ENCODE data around the gene SH3BP5. TPM values are rescaled to one million over a fixed set of nuclear protein-coding genes. Genes with fewer than 3 reads are reported as not detected.

Gene SH3BP5
- 4.8 and 5.2 TPM in 2 replicates for total RNA-seq
- long read RNA-seq, partial matches to known transcripts: 0 of 1 reads
- long read RNA-seq, other reads (novel, unspliced or antisense): 1 of 1 reads

GRCh38 chr3:15332405-15333098 is at the start of gene SH3BP5:
Gene SH3BP5, minus strand, starts transcription at chr3:15332586. Its CDS starts 178 bp downstream, at chr3:15332408.
- DNase-seq (ENCODE audit: low read depth, low spot score): peak; percentile 60
- Mint-ChIP-seq H3K27ac (ENCODE audit: unreplicated experiment) (no peak within 1 kb of the TSS), H3K4me3 (peak within 1 kb of the TSS; percentile 91), H3K4me1 (peaks cover 13% of the 10 kb centered on the region), H3K36me3 (ENCODE audit: low read depth) (no peaks in the 10 kb centered on the region), H3K9me3 (no peaks in the 10 kb centered on the region), H3K27me3 (ENCODE audit: low read depth) (peaks cover 39% of the 10 kb centered on the region)
- TF ChIP-seq CTCF (conservative IDR thresholded peaks at IDR 0.05): peak; percentile 68

GRCh38 chr3:15380980-15381890 is 48.8 kb upstream of the SH3BP5 start:
- no peak for DNase-seq (ENCODE audit: low read depth, low spot score)
- no peak overlapping the region for H3K4me3 Mint-ChIP-seq
- H3K27ac Mint-ChIP-seq (ENCODE audit: unreplicated experiment): no peak overlapping the region
- H3K36me3 Mint-ChIP-seq (ENCODE audit: low read depth): peaks cover 10% of the 10 kb centered on the region
- no peaks in the 10 kb centered on the region for H3K27me3 Mint-ChIP-seq (ENCODE audit: low read depth)
- H3K4me1 Mint-ChIP-seq: peaks cover 8% of the 10 kb centered on the region
- peaks cover 6% of the 10 kb centered on the region for H3K9me3 Mint-ChIP-seq
- TF ChIP-seq CTCF (conservative IDR thresholded peaks at IDR 0.05): no peak

GRCh38 chr3:15377961-15378791 is 45.8 kb upstream of the SH3BP5 start:
- H3K4me1 Mint-ChIP-seq: peaks cover 8% of the 10 kb centered on the region
- no peaks in the 10 kb centered on the region for H3K27me3 Mint-ChIP-seq (ENCODE audit: low read depth)
- H3K36me3 Mint-ChIP-seq (ENCODE audit: low read depth): no peaks in the 10 kb centered on the region
- H3K27ac Mint-ChIP-seq (ENCODE audit: unreplicated experiment): peak overlapping the region; percentile 58
- no peaks in the 10 kb centered on the region for H3K9me3 Mint-ChIP-seq
- peak; percentile 93 for TF ChIP-seq CTCF (conservative IDR thresholded peaks at IDR 0.05)
- H3K4me3 Mint-ChIP-seq: peak overlapping the region; percentile 4
- peak; percentile 86 for DNase-seq (ENCODE audit: low read depth, low spot score)

- Mint-ChIP-seq H3K4me3 (no peak overlapping the region), H3K27me3 (ENCODE audit: low read depth) (no peaks in the 10 kb centered on the region), H3K9me3 (no peaks in the 10 kb centered on the region), H3K27ac (ENCODE audit: unreplicated experiment) (no peak overlapping the region), H3K36me3 (ENCODE audit: low read depth) (no peaks in the 10 kb centered on the region), H3K4me1 (peaks cover 8% of the 10 kb centered on the region)
- TF ChIP-seq CTCF (conservative IDR thresholded peaks at IDR 0.05): no peak
- DNase-seq (ENCODE audit: low read depth, low spot score): no peak
Measured at GRCh38 chr3:15375461-15376000, 43.1 kb upstream of the SH3BP5 start.

- no peak for TF ChIP-seq CTCF (conservative IDR thresholded peaks at IDR 0.05)
- Mint-ChIP-seq H3K4me3 (no peak overlapping the region), H3K4me1 (peaks cover 3% of the 10 kb centered on the region), H3K36me3 (ENCODE audit: low read depth) (no peaks in the 10 kb centered on the region), H3K9me3 (no peaks in the 10 kb centered on the region), H3K27me3 (ENCODE audit: low read depth) (peaks cover 4% of the 10 kb centered on the region), H3K27ac (ENCODE audit: unreplicated experiment) (no peak overlapping the region)
- DNase-seq (ENCODE audit: low read depth, low spot score): no peak
Measured at GRCh38 chr3:15372918-15373317, 40.5 kb upstream of the SH3BP5 start.
